ENCODE data around the gene ADCK1. TPM values are rescaled to one million over a fixed set of nuclear protein-coding genes. Genes with fewer than 3 reads are reported as not detected.

Gene ADCK1
- total and polyA plus RNA-seq, 2 donors (not counting 1 experiment from before 2014, with no cell fraction given), result 10.6 to 18.3 TPM

- Histone ChIP-seq H3K4me2 (replicated peaks; ENCODE audit: low read depth, low read length, poor library complexity, severe bottlenecking) (no peak overlapping the region), H3K4me3 (ENCODE audit: control extremely low read depth in 1 of 5, extremely low read depth in 1 of 5, insufficient read depth in 1 of 5, low read depth in 2 of 5, low read length in 4 of 5) (no peak overlapping the region), H3K9me3 (ENCODE audit: control extremely low read depth in 1 of 3, control insufficient read depth in 2 of 3, insufficient read depth in 1 of 3, low read length in 2 of 3) (no peaks in the 10 kb centered on the region), H3K27me3 (replicated peaks in 1 of 4; ENCODE audit: control extremely low read depth in 1 of 4, control insufficient read depth in 3 of 4, insufficient read depth in 4 of 4, low read length in 3 of 4) (peaks cover 0 to 17% (median 5%) of the 10 kb centered on the region in 4 experiments), H3K27ac (ENCODE audit: low read length in 2 of 2) (no peak overlapping the region), H2AFZ (ENCODE audit: insufficient read depth, low read depth, low read length, poor library complexity, severe bottlenecking) (no peak overlapping the region), H3K79me2 (ENCODE audit: control insufficient read depth, insufficient read depth, low read length) (no peaks in the 10 kb centered on the region), H3K36me3 (replicated peaks in 1 of 2; ENCODE audit: control extremely low read depth in 1 of 2, control insufficient read depth in 1 of 2, extremely low read depth in 1 of 2, insufficient read depth in 2 of 2, low read length in 1 of 2) (no peaks in the 10 kb centered on the region), H3K4me1 (ENCODE audit: control insufficient read depth in 2 of 2, insufficient read depth in 2 of 2, low read length in 2 of 2) (peaks cover 7 to 9% of the 10 kb centered on the region in 2 donors), H4K20me1 (ENCODE audit: control insufficient read depth, insufficient read depth, low read length, poor library complexity, severe bottlenecking) (no peaks in the 10 kb centered on the region), H3K9ac (ENCODE audit: low read length) (no peak overlapping the region)
- H3K4me1 Mint-ChIP-seq, result peaks cover 10% of the 10 kb centered on the region
- no peak for TF ChIP-seq EZH2 (IDR thresholded peaks at IDR 0.05; ENCODE audit: borderline replicate concordance, insufficient read depth, low read depth, low read length, poor library complexity, severe bottlenecking)
- TF ChIP-seq CTCF (IDR thresholded peaks at IDR 0.05), result no peak
- WGBS (ENCODE audit: insufficient coverage), result 91% methylated on average over 3 of the region's 3 CpGs
- no peak overlapping the region for H3K27ac Mint-ChIP-seq
- DNase-seq (no peak), ATAC-seq (ENCODE audit: low read depth) (no peak)
- POLR2A ChIA-PET, result no interaction called here
- peaks cover 27% of the 10 kb centered on the region for H3K27me3 Mint-ChIP-seq
- intact Hi-C loops (cut with micrococcal nuclease), result no loop called here
- no peak overlapping the region for H3K4me3 Mint-ChIP-seq
- no peaks in the 10 kb centered on the region for H3K9me3 Mint-ChIP-seq (ENCODE audit: insufficient read depth)
- CTCF ChIA-PET, result no interaction called here
These were observed 170.7 kb downstream of the ADCK1 start for GRCh38 chr14:77970646-77971045.

GRCh38 chr14:77973246-77973645 is 173.3 kb downstream of the ADCK1 start:
- ChIA-PET POLR2A (no interaction called here), CTCF (interaction anchor here (0.7 kb wide), 1 partner anchor 10 kb away, joined by 4 read pairs; no protein-coding TSS in a partner anchor)
- Histone ChIP-seq H3K9ac (ENCODE audit: low read length) (no peak overlapping the region), H3K4me3 (ENCODE audit: control extremely low read depth in 1 of 5, extremely low read depth in 1 of 5, insufficient read depth in 1 of 5, low read depth in 2 of 5, low read length in 4 of 5) (no peak overlapping the region), H2AFZ (ENCODE audit: insufficient read depth, low read depth, low read length, poor library complexity, severe bottlenecking) (no peak overlapping the region), H3K27ac (ENCODE audit: low read length in 2 of 2) (no peak overlapping the region), H3K4me2 (replicated peaks; ENCODE audit: low read depth, low read length, poor library complexity, severe bottlenecking) (no peak overlapping the region), H4K20me1 (ENCODE audit: control insufficient read depth, insufficient read depth, low read length, poor library complexity, severe bottlenecking) (no peaks in the 10 kb centered on the region), H3K4me1 (ENCODE audit: control insufficient read depth in 2 of 2, insufficient read depth in 2 of 2, low read length in 2 of 2) (no peaks in the 10 kb centered on the region), H3K9me3 (ENCODE audit: control extremely low read depth in 1 of 3, control insufficient read depth in 2 of 3, insufficient read depth in 1 of 3, low read length in 2 of 3) (no peaks in the 10 kb centered on the region), H3K79me2 (ENCODE audit: control insufficient read depth, insufficient read depth, low read length) (no peaks in the 10 kb centered on the region), H3K27me3 (replicated peaks in 1 of 4; ENCODE audit: control extremely low read depth in 1 of 4, control insufficient read depth in 3 of 4, insufficient read depth in 4 of 4, low read length in 3 of 4) (peaks cover 0 to 7% (median 3%) of the 10 kb centered on the region in 4 experiments), H3K36me3 (replicated peaks in 1 of 2; ENCODE audit: control extremely low read depth in 1 of 2, control insufficient read depth in 1 of 2, extremely low read depth in 1 of 2, insufficient read depth in 2 of 2, low read length in 1 of 2) (no peaks in the 10 kb centered on the region)
- no peak for TF ChIP-seq CTCF (IDR thresholded peaks at IDR 0.05)
- no peak for TF ChIP-seq EZH2 (IDR thresholded peaks at IDR 0.05; ENCODE audit: borderline replicate concordance, insufficient read depth, low read depth, low read length, poor library complexity, severe bottlenecking)
- Mint-ChIP-seq H3K27me3 (peaks cover 21% of the 10 kb centered on the region), H3K27ac (no peak overlapping the region), H3K9me3 (ENCODE audit: insufficient read depth) (no peaks in the 10 kb centered on the region), H3K4me3 (no peak overlapping the region), H3K4me1 (no peaks in the 10 kb centered on the region)
- 100% methylated on average over 5 of the region's 5 CpGs for WGBS (ENCODE audit: insufficient coverage)
- DNase-seq (no peak), ATAC-seq (ENCODE audit: low read depth) (no peak)
- intact Hi-C loops (cut with micrococcal nuclease), result no loop called here

Measured in B cell (primary cell).